Loucy (cell line): ENCODE results near the gene KNG1.
A peak's percentile ranks its signal among the peaks of the same experiment; 100 is the strongest.

Source experiments
- H2AFZ ChIP-seq: fragments of 200-600 bp; sonication (generic); 2 replicates; pipeline ENCODE4 v1.6.0; 2016; ENCODE audit warnings: antibody characterized with exemption, mild to moderate bottlenecking, low read length, moderate library complexity
- H3F3A ChIP-seq: fragments of 200-600 bp; 2 replicates; pipeline ENCODE4 v1.6.0; 2016; ENCODE audit warnings: antibody characterized with exemption, low read depth, mild to moderate bottlenecking
- H3K27me3 ChIP-seq: fragments of 200-600 bp; sonication (generic); 2 replicates; pipeline ENCODE4 v1.6.1; 2014; ENCODE audit warnings: low read length, mild to moderate bottlenecking; ENCODE audit not compliant: insufficient read depth, poor library complexity, severe bottlenecking
- H3K36me3 ChIP-seq: fragments of 200-600 bp; sonication (generic); 2 replicates; pipeline ENCODE4 v1.6.1; 2016; ENCODE audit warnings: low read length; ENCODE audit not compliant: insufficient read depth
- H3K4me1 ChIP-seq: fragments of 200-600 bp; sonication (generic); 2 replicates; pipeline ENCODE4 v1.5.1; 2014; ENCODE audit warnings: low read length, mild to moderate bottlenecking; ENCODE audit not compliant: insufficient read depth, poor library complexity, severe bottlenecking
- H3K4me2 ChIP-seq: fragments of 200-600 bp; sonication (generic); 2 replicates; pipeline ENCODE4 v1.6.0; 2014; ENCODE audit warnings: antibody characterized with exemption, low read length, low read depth, mild to moderate bottlenecking; ENCODE audit not compliant: poor library complexity, severe bottlenecking
- H3K4me3 ChIP-seq: fragments of 200-600 bp; sonication (generic); 2 replicates; pipeline ENCODE4 v1.5.1; 2014; ENCODE audit warnings: low read length, mild to moderate bottlenecking, mixed read lengths; ENCODE audit not compliant: poor library complexity, severe bottlenecking
- H3K79me2 ChIP-seq: fragments of 200-600 bp; sonication (generic); 2 replicates; pipeline ENCODE4 v1.6.1; 2014; ENCODE audit warnings: low read length; ENCODE audit not compliant: insufficient read depth
- H3K9ac ChIP-seq: fragments of 200-600 bp; sonication (generic); 2 replicates; pipeline ENCODE4 v1.6.0; 2014; ENCODE audit warnings: mild to moderate bottlenecking, low read depth, low read length, moderate library complexity; ENCODE audit not compliant: poor library complexity, severe bottlenecking
- H3K9me2 ChIP-seq: fragments of 200-600 bp; sonication (generic); replicated peaks from 2 replicates; pipeline ENCODE4 v1.6.1; 2016; ENCODE audit warnings: low read depth, low read length, mixed read lengths
- H3K9me3 ChIP-seq: fragments of 200-600 bp; sonication (generic); 2 replicates; pipeline ENCODE4 v1.6.1; 2014; ENCODE audit warnings: mild to moderate bottlenecking, antibody characterized with exemption, low read length, low read depth; ENCODE audit not compliant: insufficient read depth
- H4K20me1 ChIP-seq: fragments of 200-600 bp; sonication (generic); 2 replicates; pipeline ENCODE4 v1.6.0; 2014; ENCODE audit warnings: antibody characterized with exemption, low read length, mild to moderate bottlenecking; ENCODE audit not compliant: insufficient read depth, poor library complexity, severe bottlenecking
- EZH2phosphoT487 ChIP-seq: fragments of 200-600 bp; IDR thresholded peaks from 2 replicates; pipeline ENCODE4 v1.6.1; 2018; ENCODE audit warnings: antibody characterized with exemption, mild to moderate bottlenecking, moderate library complexity, borderline replicate concordance
- TF ChIP-seq, protein P1 (sequence below): fragments of 200-600 bp; sonication (generic); conservative IDR thresholded peaks from 2 replicates; pipeline ENCODE4 v1.5.1; 2014; ENCODE audit warnings: mild to moderate bottlenecking, antibody characterized with exemption, low read length

The KNG1 gene

DNA sequence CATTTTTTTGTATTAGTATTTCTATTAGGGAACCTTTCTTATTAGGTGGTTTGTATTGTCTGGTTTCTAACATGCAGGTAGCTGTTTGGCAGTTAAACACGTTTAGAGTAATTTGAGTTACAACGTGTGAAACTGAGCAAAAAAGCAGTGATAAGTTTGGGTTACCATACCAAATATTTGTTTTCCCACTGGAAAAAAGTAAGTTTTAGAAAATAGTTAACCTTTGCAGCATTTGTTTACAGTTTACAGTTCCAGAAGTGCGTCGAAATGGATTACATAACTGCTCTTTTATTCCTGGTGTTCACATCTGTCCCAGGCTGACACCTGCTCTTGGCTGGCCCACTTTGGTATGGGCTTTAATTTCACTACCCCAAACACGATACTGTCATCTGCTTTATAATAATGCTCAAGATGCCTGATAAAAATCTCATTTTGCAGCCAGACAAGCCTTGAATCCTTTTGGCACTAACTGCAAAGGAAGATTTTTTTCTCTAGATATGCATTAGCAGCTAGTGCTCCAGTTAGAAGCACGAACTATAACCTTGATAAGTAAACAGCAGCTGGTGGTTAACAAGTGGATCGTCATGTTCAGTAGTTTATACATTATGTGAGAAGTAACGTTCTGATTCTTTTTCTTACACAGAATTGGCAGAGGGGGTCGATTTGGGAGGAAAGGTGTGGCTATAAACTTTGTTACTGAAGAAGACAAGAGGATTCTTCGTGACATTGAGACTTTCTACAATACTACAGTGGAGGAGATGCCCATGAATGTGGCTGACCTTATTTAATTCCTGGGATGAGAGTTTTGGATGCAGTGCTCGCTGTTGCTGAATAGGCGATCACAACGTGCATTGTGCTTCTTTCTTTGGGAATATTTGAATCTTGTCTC lies 71.6 kb downstream of the KNG1 start:
- peaks cover 65% of the 10 kb centered on the region for H3K79me2 ChIP-seq

DNA sequence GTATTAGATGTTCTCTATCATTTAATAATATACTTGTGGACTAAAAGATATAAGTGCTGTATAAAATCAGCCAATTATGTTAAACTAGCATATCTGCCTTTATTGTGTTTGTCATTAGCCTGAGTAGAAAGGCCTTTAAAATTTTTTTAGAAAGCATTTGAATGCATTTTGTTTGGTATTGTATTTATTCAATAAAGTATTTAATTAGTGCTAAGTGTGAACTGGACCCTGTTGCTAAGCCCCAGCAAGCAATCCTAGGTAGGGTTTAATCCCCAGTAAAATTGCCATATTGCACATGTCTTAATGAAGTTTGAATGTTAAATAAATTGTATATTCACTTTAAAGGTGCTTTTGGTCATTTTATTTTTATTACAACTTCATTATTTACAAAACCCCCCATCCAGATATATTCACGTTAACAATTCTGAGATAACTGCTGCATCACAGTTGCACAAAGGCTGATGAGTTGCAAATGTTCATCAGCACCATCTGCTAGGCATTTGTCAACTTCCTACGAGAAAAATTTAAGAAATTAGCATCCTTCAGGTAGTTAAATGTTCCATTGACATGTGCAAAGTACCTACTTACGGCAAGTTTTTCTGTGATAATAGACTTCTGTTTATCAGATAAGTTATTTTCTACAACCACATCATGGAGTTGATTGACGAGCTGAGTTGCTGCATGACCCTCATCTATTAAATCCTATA lies 72.5 kb downstream of the KNG1 start:
- Histone ChIP-seq H3K9ac (no peak overlapping the region), H3F3A (peaks cover 58% of the 10 kb centered on the region), H4K20me1 (peaks cover 69% of the 10 kb centered on the region), H3K9me3 (no peaks in the 10 kb centered on the region), H2AFZ (no peak overlapping the region), H3K4me3 (no peak overlapping the region), H3K27me3 (peaks cover 4% of the 10 kb centered on the region), H3K79me2 (peaks cover 55% of the 10 kb centered on the region), H3K9me2 (no peaks in the 10 kb centered on the region), H3K36me3 (peaks cover 91% of the 10 kb centered on the region), H3K4me2 (peak overlapping the region; percentile 98), H3K4me1 (peaks cover 43% of the 10 kb centered on the region)
- TF ChIP-seq EZH2phosphoT487: no peak
- TF ChIP-seq, protein P1, sequence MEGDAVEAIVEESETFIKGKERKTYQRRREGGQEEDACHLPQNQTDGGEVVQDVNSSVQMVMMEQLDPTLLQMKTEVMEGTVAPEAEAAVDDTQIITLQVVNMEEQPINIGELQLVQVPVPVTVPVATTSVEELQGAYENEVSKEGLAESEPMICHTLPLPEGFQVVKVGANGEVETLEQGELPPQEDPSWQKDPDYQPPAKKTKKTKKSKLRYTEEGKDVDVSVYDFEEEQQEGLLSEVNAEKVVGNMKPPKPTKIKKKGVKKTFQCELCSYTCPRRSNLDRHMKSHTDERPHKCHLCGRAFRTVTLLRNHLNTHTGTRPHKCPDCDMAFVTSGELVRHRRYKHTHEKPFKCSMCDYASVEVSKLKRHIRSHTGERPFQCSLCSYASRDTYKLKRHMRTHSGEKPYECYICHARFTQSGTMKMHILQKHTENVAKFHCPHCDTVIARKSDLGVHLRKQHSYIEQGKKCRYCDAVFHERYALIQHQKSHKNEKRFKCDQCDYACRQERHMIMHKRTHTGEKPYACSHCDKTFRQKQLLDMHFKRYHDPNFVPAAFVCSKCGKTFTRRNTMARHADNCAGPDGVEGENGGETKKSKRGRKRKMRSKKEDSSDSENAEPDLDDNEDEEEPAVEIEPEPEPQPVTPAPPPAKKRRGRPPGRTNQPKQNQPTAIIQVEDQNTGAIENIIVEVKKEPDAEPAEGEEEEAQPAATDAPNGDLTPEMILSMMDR: no peak

More for the DNA sequence above, 71.6 kb downstream of the KNG1 start:
- Histone ChIP-seq H3K4me1 (peaks cover 43% of the 10 kb centered on the region), H3K4me2 (peak overlapping the region; percentile 98), H3K27me3 (peaks cover 14% of the 10 kb centered on the region), H3K36me3 (peaks cover 93% of the 10 kb centered on the region), H3K9ac (peak overlapping the region; percentile 100), H3K9me2 (no peaks in the 10 kb centered on the region), H3K4me3 (peak overlapping the region; percentile 83), H2AFZ (no peak overlapping the region), H3K9me3 (no peaks in the 10 kb centered on the region), H3F3A (peaks cover 58% of the 10 kb centered on the region), H4K20me1 (peaks cover 79% of the 10 kb centered on the region)
- TF ChIP-seq, protein P1: no peak
- TF ChIP-seq EZH2phosphoT487: no peak

DNA sequence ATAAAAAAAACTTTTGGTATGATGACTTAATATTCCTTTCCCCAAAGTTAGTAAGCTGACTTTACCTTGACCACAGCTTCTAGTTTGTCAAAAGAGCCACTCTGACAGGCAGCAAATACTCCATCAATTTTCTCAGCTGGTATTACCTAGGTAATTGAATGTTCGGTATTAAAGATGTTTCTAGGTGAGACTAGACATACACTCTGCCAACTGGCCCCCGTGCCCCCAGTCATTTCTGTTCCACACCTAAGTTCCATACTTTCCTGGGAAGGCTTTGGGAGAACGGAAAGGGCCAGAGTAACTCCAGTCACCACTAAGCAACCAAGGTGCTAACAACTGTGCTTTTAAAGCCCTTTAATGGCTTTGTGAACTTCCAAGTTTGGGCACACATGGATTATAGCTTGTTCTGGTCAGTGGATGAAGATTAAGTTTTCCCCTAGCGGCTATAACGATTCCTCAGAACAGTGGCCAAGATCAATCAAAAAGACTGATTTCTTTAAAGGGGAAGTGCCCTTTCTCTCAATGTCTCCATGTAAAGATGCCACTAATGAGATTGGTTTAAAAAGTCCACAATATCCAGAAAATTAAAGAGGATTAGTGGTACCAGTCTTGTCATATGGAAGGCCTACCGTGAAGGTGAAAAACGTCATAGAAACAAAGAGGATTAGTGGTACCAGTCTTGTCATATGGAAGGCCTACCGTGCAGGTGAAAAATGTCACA lies 73.3 kb downstream of the KNG1 start:
- Histone ChIP-seq H2AFZ (no peak overlapping the region), H3K36me3 (peaks cover 84% of the 10 kb centered on the region), H3K9me3 (no peaks in the 10 kb centered on the region), H3K79me2 (peaks cover 48% of the 10 kb centered on the region), H3K4me3 (no peak overlapping the region), H3F3A (peaks cover 58% of the 10 kb centered on the region), H3K4me1 (peaks cover 37% of the 10 kb centered on the region), H3K27me3 (no peaks in the 10 kb centered on the region), H3K4me2 (peak overlapping the region; percentile 98), H3K9ac (no peak overlapping the region), H4K20me1 (peaks cover 62% of the 10 kb centered on the region), H3K9me2 (no peaks in the 10 kb centered on the region)
- TF ChIP-seq, protein P1: no peak
- TF ChIP-seq EZH2phosphoT487: no peak
